ENCODE results near the gene IQGAP3.

- TF ChIP-seq CTCF (IDR thresholded peaks at IDR 0.05; ENCODE audit: low read depth, low read length) = no peak
- TF ChIP-seq EZH2phosphoT487 (IDR thresholded peaks at IDR 0.05; ENCODE audit: low read depth) = no peak
These were observed 33.5 kb downstream of the IQGAP3 start for GRCh38 chr1:156538711-156539440.
